H1 (cell line): Measurements from ENCODE around the gene LIPA. TPM values are rescaled to one million over a fixed set of nuclear protein-coding genes. Genes with fewer than 3 reads are reported as not detected.

ENCODE experiments used
- CEBPB ChIP-seq: IDR thresholded peaks from 2 replicates; pipeline ENCODE4 v1.6.1; 2012; ENCODE audit warnings: low read depth, low read length
- EP300 ChIP-seq, 2 experiments: IDR thresholded peaks; 1 replicate in 1 of 2; 2 replicates in 1 of 2; pipeline ENCODE4 v1.6.1; 2011 to 2012; ENCODE audit warnings: low read depth in 2 of 2, low read length in 2 of 2, mild to moderate bottlenecking in 2 of 2, borderline replicate concordance in 1 of 2, inconsistent platforms in 1 of 2, moderate library complexity in 1 of 2
- FOSL1 ChIP-seq: IDR thresholded peaks from 2 replicates; pipeline ENCODE4 v1.6.1; 2011; ENCODE audit warnings: mild to moderate bottlenecking, low read depth, low read length, moderate library complexity; ENCODE audit not compliant: insufficient read depth
- JUN ChIP-seq: IDR thresholded peaks from 2 replicates; pipeline ENCODE4 v1.6.1; 2011; ENCODE audit warnings: low read depth, mild to moderate bottlenecking, improper control_type of control experiment, low read length
- PHF8 ChIP-seq: fragments of 200-600 bp; sonication (generic); conservative IDR thresholded peaks from 2 replicates; pipeline ENCODE4 v1.7.1; 2012; ENCODE audit warnings: low read depth, mild to moderate bottlenecking, inconsistent platforms, low read length, moderate library complexity
- RAD21 ChIP-seq, 2 experiments: IDR thresholded peaks in 1 of 2; conservative IDR thresholded peaks in 1 of 2; 2 replicates each; pipeline ENCODE4 v1.6.1; 2011; ENCODE audit warnings: low read depth in 2 of 2, low read length in 2 of 2, improper control_type of control experiment in 1 of 2, inconsistent platforms in 1 of 2, mild to moderate bottlenecking in 1 of 2, moderate library complexity in 1 of 2
- SP2 ChIP-seq: IDR thresholded peaks from 2 replicates; pipeline ENCODE4 v1.6.1; 2012; ENCODE audit warnings: mild to moderate bottlenecking, low read length, inconsistent platforms
- TBP ChIP-seq: IDR thresholded peaks from 2 replicates; pipeline ENCODE4 v1.6.1; 2011; ENCODE audit warnings: low read depth, low read length, improper control_type of control experiment
- polyA plus RNA-seq, 7 experiments: library from polyadenylated mRNA; depleted of rRNA in 3 of 7; stranded (reverse) in 5 of 7; unstranded in 2 of 7; fragments of >200 nt in 5 of 7; fragments of 200-250 nt in 2 of 7; gene quantifications; 1 replicate in 5 of 7; 2 replicates in 1 of 7; 4 replicates in 1 of 7; pipeline versions ENCODE4 v1.2.1 to v1.2.3, GENCODE V29; 2011 to 2013; ENCODE audit warnings: missing spikeins in 2 of 7, mixed read lengths in 2 of 7
- total RNA-seq: library from RNA; stranded (reverse); fragmentation: NEBNext Ultra II Directional; extraction: Animal tissue kit (Norgen Biotek cat#: 25700); gene quantifications from 2 replicates; pipeline ENCODE4 v1.2.1, GENCODE V29; 2021

Gene LIPA
- total and polyA plus RNA-seq, 2 of the 8 experiments (the other 6 are each of a cell fraction or from before 2014, with no cell fraction given): 18.1 to 32.4 TPM

GRCh38 chr10:89269433-89270152 lies 18.0 kb upstream of the LIPA start (continued):
- TF ChIP-seq PHF8 (no peak), RAD21 (IDR thresholded peaks at IDR 0.05 in 1 of 2, conservative IDR thresholded peaks at IDR 0.05 in 1 of 2; ENCODE audit: low read depth in 2 of 2, low read length in 2 of 2) (no peak), CEBPB (no peak), EP300 (IDR thresholded peaks at IDR 0.05; ENCODE audit: borderline replicate concordance in 1 of 2, low read depth in 2 of 2, low read length in 2 of 2) (no peak), SP2 (no peak), TBP (no peak), FOSL1 (no peak), JUN (no peak)
